Tibial nerve (tissue), 4 donors: ENCODE measurements around the gene L1CAM.

ENCODE experiments used
- EP300 ChIP-seq, 2 donors: sonication (generic); formaldehyde crosslinking; IDR thresholded peaks; one replicate each; pipeline ENCODE4 v1.6.1; 2017; ENCODE audit warnings: antibody characterized with exemption in 2 of 2, mild to moderate bottlenecking in 1 of 2
- POLR2A ChIP-seq, 2 donors: fragments of 450-650 bp; IDR thresholded peaks; one replicate each; pipeline ENCODE4 v1.6.1; 2017; ENCODE audit warnings: antibody characterized with exemption in 2 of 2, mild to moderate bottlenecking in 2 of 2, moderate library complexity in 2 of 2
- TF ChIP-seq, protein P1 (sequence below), 5 experiments: fragments of 200-600 bp in 3 of 5; fragments of 450-650 bp in 2 of 5; sonication (generic) in 3 of 5; IDR thresholded peaks; one replicate each; pipeline ENCODE4 v1.5.1; 2016 to 2019; ENCODE audit warnings: antibody characterized with exemption in 5 of 5, mild to moderate bottlenecking in 3 of 5, moderate library complexity in 2 of 5

DNA sequence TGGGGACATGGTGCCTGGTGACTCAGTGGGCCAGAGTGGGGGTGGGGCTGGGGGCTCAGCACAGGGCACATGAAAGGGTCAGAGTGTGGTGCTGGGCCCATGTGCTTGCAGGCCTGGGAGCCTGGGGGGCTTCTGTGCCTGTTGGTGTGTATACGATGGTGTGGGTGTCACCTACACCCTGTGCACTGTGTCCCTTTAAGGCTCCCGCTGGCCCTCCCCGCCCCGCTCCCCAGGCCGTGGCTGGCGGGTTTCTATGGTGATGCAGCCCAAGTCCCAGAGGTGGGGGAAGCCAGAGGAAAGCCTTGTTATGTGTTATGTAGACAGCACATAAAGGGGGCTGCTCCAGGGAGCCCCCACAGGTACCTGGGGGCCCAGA lies 5.5 kb downstream of the L1CAM start:
- TF ChIP-seq, protein P1, sequence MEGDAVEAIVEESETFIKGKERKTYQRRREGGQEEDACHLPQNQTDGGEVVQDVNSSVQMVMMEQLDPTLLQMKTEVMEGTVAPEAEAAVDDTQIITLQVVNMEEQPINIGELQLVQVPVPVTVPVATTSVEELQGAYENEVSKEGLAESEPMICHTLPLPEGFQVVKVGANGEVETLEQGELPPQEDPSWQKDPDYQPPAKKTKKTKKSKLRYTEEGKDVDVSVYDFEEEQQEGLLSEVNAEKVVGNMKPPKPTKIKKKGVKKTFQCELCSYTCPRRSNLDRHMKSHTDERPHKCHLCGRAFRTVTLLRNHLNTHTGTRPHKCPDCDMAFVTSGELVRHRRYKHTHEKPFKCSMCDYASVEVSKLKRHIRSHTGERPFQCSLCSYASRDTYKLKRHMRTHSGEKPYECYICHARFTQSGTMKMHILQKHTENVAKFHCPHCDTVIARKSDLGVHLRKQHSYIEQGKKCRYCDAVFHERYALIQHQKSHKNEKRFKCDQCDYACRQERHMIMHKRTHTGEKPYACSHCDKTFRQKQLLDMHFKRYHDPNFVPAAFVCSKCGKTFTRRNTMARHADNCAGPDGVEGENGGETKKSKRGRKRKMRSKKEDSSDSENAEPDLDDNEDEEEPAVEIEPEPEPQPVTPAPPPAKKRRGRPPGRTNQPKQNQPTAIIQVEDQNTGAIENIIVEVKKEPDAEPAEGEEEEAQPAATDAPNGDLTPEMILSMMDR (IDR thresholded peaks at IDR 0.05): no peak
- TF ChIP-seq POLR2A (IDR thresholded peaks at IDR 0.05) (no peak), EP300 (IDR thresholded peaks at IDR 0.05) (no peak)
